HEK293 (cell line): ENCODE data around the gene RFC1.

Experiments
- CTCF ChIA-PET: fragments of 350-600 bp; formaldehyde crosslinking; extraction: SDS; loops from one replicate; lab custom pipeline; 2021; ENCODE audit warnings: antibody characterized with exemption; lab: Yijun Ruan, JAX
- POLR2A ChIA-PET: fragments of 300-600 bp; formaldehyde crosslinking; extraction: SDS; loops from one replicate; lab custom pipeline; 2020; ENCODE audit warnings: antibody characterized with exemption, inconsistent platforms; lab: Yijun Ruan, JAX
- H3K27ac ChIP-seq: fragments of 200-500 bp; sonication (Bioruptor generic); 2 replicates; pipeline ENCODE4 v1.5.1; 2014; ENCODE audit warnings: low read depth, low read length, control low read depth, inconsistent platforms; ENCODE audit errors: extremely low read depth
- H3K36me3 ChIP-seq, 2 experiments: fragments of 200-500 bp in 1 of 2; sonication (Bioruptor generic) in 1 of 2; 1 replicate in 1 of 2; 2 replicates in 1 of 2; pipeline ENCODE4 v1.5.1; 2014 to 2017; ENCODE audit warnings: inconsistent platforms in 2 of 2, low read length in 2 of 2; ENCODE audit not compliant: control insufficient read depth in 2 of 2, insufficient read depth in 1 of 2
- H3K4me1 ChIP-seq: fragments of 200-500 bp; sonication (Bioruptor generic); 2 replicates; pipeline ENCODE4 v1.5.1; 2014; ENCODE audit warnings: mild to moderate bottlenecking, low read length, inconsistent platforms; ENCODE audit not compliant: control insufficient read depth, insufficient read depth
- H3K4me3 ChIP-seq: 2 replicates; pipeline ENCODE4 v1.5.1; 2011; ENCODE audit warnings: low read depth, mild to moderate bottlenecking, control low read depth, low read length, moderate library complexity
- H3K9me3 ChIP-seq: fragments of 200-500 bp; sonication (Bioruptor generic); 2 replicates; pipeline ENCODE4 v1.5.1; 2014; ENCODE audit warnings: low read depth, low read length, inconsistent platforms; ENCODE audit not compliant: control insufficient read depth, insufficient read depth
- GLIS2 ChIP-seq: fragments of 450-650 bp; formaldehyde crosslinking; IDR thresholded peaks from 2 replicates; pipeline ENCODE4 v1.5.1; 2016; ENCODE audit warnings: missing biosample characterization, missing genetic modification characterization
- MYNN ChIP-seq: fragments of 450-650 bp; formaldehyde crosslinking; IDR thresholded peaks from 2 replicates; pipeline ENCODE4 v1.5.1; 2016; ENCODE audit warnings: missing biosample characterization, missing genetic modification characterization, borderline replicate concordance
- OVOL3 ChIP-seq: fragments of 450-650 bp; formaldehyde crosslinking; IDR thresholded peaks from 2 replicates; pipeline ENCODE4 v1.5.1; 2016; ENCODE audit warnings: missing biosample characterization, missing genetic modification characterization
- RBAK ChIP-seq: fragments of 450-650 bp; formaldehyde crosslinking; IDR thresholded peaks from 2 replicates; pipeline ENCODE4 v1.5.1; 2016; ENCODE audit warnings: missing biosample characterization, missing genetic modification characterization
- SP3 ChIP-seq: fragments of 450-650 bp; formaldehyde crosslinking; IDR thresholded peaks from 2 replicates; pipeline ENCODE4 v1.5.1; 2016; ENCODE audit warnings: missing biosample characterization, missing genetic modification characterization
- TRIM28 ChIP-seq: IDR thresholded peaks from 2 replicates; pipeline ENCODE4 v1.6.1; 2011; ENCODE audit warnings: low read length, control low read depth, borderline replicate concordance
- ZEB2 ChIP-seq: fragments of 450-650 bp; formaldehyde crosslinking; IDR thresholded peaks from 2 replicates; pipeline ENCODE4 v1.5.1; 2016; ENCODE audit warnings: missing biosample characterization, missing genetic modification characterization
- ZNF10 ChIP-seq: fragments of 450-650 bp; formaldehyde crosslinking; IDR thresholded peaks from 2 replicates; pipeline ENCODE4 v1.5.1; 2017; ENCODE audit warnings: missing biosample characterization, missing genetic modification characterization
- ZNF112 ChIP-seq: fragments of 450-650 bp; formaldehyde crosslinking; IDR thresholded peaks from 2 replicates; pipeline ENCODE4 v1.5.0; 2017; ENCODE audit warnings: missing biosample characterization, missing genetic modification characterization
- ZNF121 ChIP-seq: fragments of 450-650 bp; formaldehyde crosslinking; IDR thresholded peaks from 2 replicates; pipeline ENCODE4 v1.5.1; 2016; ENCODE audit warnings: missing biosample characterization, missing genetic modification characterization
- ZNF174 ChIP-seq: fragments of 450-650 bp; formaldehyde crosslinking; IDR thresholded peaks from 2 replicates; pipeline ENCODE4 v1.5.0; 2017; ENCODE audit warnings: missing biosample characterization, mild to moderate bottlenecking, missing genetic modification characterization
- ZNF184 ChIP-seq: fragments of 450-650 bp; IDR thresholded peaks from 2 replicates; pipeline ENCODE4 v1.5.1; 2018; ENCODE audit warnings: missing biosample characterization, mild to moderate bottlenecking, missing genetic modification characterization
- ZNF202 ChIP-seq: fragments of 450-650 bp; formaldehyde crosslinking; IDR thresholded peaks from 2 replicates; pipeline ENCODE4 v1.5.1; 2016; ENCODE audit warnings: missing biosample characterization, missing genetic modification characterization, borderline replicate concordance
- ZNF214 ChIP-seq: fragments of 450-650 bp; formaldehyde crosslinking; IDR thresholded peaks from 2 replicates; pipeline ENCODE4 v1.5.1; 2017; ENCODE audit warnings: missing biosample characterization, mild to moderate bottlenecking, missing genetic modification characterization, borderline replicate concordance
- ZNF26 ChIP-seq: fragments of 450-650 bp; formaldehyde crosslinking; IDR thresholded peaks from 2 replicates; pipeline ENCODE4 v1.5.1; 2016; ENCODE audit warnings: missing biosample characterization, missing genetic modification characterization
- ZNF274 ChIP-seq, 2 experiments: fragments of 200-500 bp in 1 of 2; fragments of 450-650 bp in 1 of 2; sonication (Bioruptor generic) in 1 of 2; formaldehyde crosslinking in 1 of 2; IDR thresholded peaks; 2 replicates each; pipeline versions ENCODE4 v1.5.1 to v1.6.1; 2014 to 2016; ENCODE audit warnings: borderline replicate concordance in 1 of 2, inconsistent platforms in 1 of 2, low read length in 1 of 2, missing biosample characterization in 1 of 2, missing genetic modification characterization in 1 of 2
- ZNF394 ChIP-seq: fragments of 450-650 bp; formaldehyde crosslinking; IDR thresholded peaks from 2 replicates; pipeline ENCODE4 v1.5.1; 2016; ENCODE audit warnings: missing biosample characterization, missing genetic modification characterization, mild to moderate bottlenecking, moderate library complexity, borderline replicate concordance
- ZNF404 ChIP-seq: fragments of 450-650 bp; formaldehyde crosslinking; IDR thresholded peaks from 2 replicates; pipeline ENCODE4 v1.5.1; 2017; ENCODE audit warnings: missing biosample characterization, missing genetic modification characterization
- ZNF433 ChIP-seq: fragments of 450-650 bp; formaldehyde crosslinking; IDR thresholded peaks from 2 replicates; pipeline ENCODE4 v1.5.1; 2016; ENCODE audit warnings: missing biosample characterization, missing genetic modification characterization, low read depth
- ZNF571 ChIP-seq: fragments of 450-650 bp; formaldehyde crosslinking; IDR thresholded peaks from 2 replicates; pipeline ENCODE4 v1.5.0; 2017; ENCODE audit warnings: missing biosample characterization, missing genetic modification characterization
- ZNF639 ChIP-seq: fragments of 450-650 bp; formaldehyde crosslinking; IDR thresholded peaks from 2 replicates; pipeline ENCODE4 v1.5.1; 2016; ENCODE audit warnings: missing biosample characterization, missing genetic modification characterization
- ZNF830 ChIP-seq: fragments of 450-650 bp; IDR thresholded peaks from 2 replicates; pipeline ENCODE4 v1.5.0; 2018; ENCODE audit warnings: missing biosample characterization, missing genetic modification characterization, low read depth, mild to moderate bottlenecking, moderate library complexity
- ZSCAN23 ChIP-seq: fragments of 450-650 bp; formaldehyde crosslinking; IDR thresholded peaks from 2 replicates; pipeline ENCODE4 v1.5.1; 2016; ENCODE audit warnings: missing biosample characterization, missing genetic modification characterization
- ZSCAN5A ChIP-seq: fragments of 450-650 bp; formaldehyde crosslinking; IDR thresholded peaks from 2 replicates; pipeline ENCODE4 v1.5.1; 2016; ENCODE audit warnings: missing biosample characterization, missing genetic modification characterization
- TF ChIP-seq, protein P1 (sequence below): fragments of 450-650 bp; formaldehyde crosslinking; IDR thresholded peaks from 2 replicates; pipeline ENCODE4 v1.5.1; 2016; ENCODE audit warnings: missing biosample characterization, missing genetic modification characterization

The RFC1 gene

DNA sequence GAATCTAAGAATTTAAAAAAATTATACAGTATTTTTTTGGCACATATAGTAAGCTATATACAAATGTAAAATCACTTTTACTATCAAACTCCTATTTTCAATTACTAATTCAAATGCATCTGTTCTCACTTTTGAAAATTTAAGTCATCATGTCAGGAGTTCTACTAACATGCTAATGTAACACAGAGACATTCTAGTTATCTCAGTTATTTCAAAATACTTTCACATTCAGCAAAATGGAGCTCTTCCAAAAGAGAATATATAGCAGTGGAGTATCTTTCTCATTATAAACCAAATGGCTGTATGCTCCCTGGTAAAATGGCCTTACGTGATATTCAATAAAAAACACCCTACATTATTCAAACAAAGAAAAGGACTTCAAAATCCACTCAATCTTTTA lies 42.3 kb downstream of the RFC1 start:
- TF ChIP-seq ZNF10 (tag by site-specific recombination) = no peak
- TF ChIP-seq ZNF433 (tag by site-specific recombination) = no peak
- no peak for TF ChIP-seq ZNF121 (tag by site-specific recombination)
- no peak for TF ChIP-seq RBAK (tag by site-specific recombination)
- TF ChIP-seq ZNF274 (IDR thresholded peaks at IDR 0.05; ENCODE audit: low read length) = no peak
- TF ChIP-seq ZNF274 (tag by site-specific recombination; IDR thresholded peaks at IDR 0.05; ENCODE audit: borderline replicate concordance) = no peak
- no peak for TF ChIP-seq SP3 (tag by site-specific recombination)
- no peak for TF ChIP-seq ZNF830 (tag by site-specific recombination)
- TF ChIP-seq ZNF202 = no peak
- TF ChIP-seq ZNF639 (tag by site-specific recombination) = no peak
- TF ChIP-seq ZEB2 (tag by site-specific recombination) = no peak
- TF ChIP-seq ZNF184 (tag by site-specific recombination) = no peak
- TF ChIP-seq TRIM28 = no peak
- TF ChIP-seq ZSCAN23 (tag by site-specific recombination) = no peak
- no peak for TF ChIP-seq ZNF571 (tag by site-specific recombination)
- no peak for TF ChIP-seq ZNF112 (tag by site-specific recombination)
- no peak for TF ChIP-seq ZNF214 (tag by site-specific recombination)
- TF ChIP-seq, protein P1, sequence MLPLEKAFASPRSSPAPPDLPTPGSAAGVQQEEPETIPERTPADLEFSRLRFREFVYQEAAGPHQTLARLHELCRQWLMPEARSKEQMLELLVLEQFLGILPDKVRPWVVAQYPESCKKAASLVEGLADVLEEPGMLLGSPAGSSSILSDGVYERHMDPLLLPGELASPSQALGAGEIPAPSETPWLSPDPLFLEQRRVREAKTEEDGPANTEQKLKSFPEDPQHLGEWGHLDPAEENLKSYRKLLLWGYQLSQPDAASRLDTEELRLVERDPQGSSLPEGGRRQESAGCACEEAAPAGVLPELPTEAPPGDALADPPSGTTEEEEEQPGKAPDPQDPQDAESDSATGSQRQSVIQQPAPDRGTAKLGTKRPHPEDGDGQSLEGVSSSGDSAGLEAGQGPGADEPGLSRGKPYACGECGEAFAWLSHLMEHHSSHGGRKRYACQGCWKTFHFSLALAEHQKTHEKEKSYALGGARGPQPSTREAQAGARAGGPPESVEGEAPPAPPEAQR (tag by site-specific recombination) = no peak
- TF ChIP-seq ZSCAN5A (tag by site-specific recombination) = no peak
- TF ChIP-seq ZNF394 (tag by site-specific recombination) = no peak
- TF ChIP-seq MYNN (tag by site-specific recombination) = no peak
- Histone ChIP-seq H3K9me3 (no peaks in the 10 kb centered on the region), H3K4me1 (no peaks in the 10 kb centered on the region), H3K27ac (no peak overlapping the region), H3K36me3 (peaks cover 0 to 75% of the 10 kb centered on the region in 2 experiments; a peak in 2 of 3 replicates), H3K4me3 (no peak overlapping the region)
- ChIA-PET CTCF (no interaction called here), POLR2A (no interaction called here)

DNA sequence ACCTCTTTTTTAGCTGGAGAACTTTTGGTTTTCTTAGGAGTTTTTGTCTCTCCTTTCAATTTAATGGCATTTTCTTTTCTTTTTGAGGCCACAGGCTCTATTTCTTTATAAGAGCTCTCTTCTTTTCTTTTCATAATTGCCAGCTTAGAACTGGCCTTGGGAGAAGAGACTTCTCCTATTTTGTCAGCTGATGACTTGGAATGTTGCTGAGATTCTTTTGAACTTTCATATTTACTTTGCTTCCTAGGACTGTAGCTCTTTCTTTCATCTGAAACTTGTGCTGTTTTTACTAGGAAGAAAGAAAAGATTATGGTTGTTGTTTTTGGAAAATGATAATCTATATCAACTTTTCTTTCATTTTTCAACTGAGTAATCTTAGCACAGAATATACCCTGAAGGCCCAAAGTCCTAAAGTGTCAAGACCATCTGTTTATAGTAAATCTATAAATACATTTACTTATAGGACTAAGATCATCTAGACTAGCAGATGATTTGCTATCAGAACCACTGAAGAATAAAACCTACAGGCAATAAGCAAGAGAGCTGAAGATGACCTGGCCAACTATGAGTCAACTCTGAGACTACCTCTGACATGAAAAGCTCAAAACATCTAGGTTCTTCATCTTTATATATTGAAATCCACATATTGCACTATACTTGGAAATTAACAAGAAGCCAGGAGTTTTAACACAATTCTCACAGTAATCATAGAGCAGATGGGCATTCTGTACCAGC lies 45.6 kb downstream of the RFC1 start:
- peaks cover 0 to 78% of the 10 kb centered on the region in 2 experiments for H3K36me3 ChIP-seq
- ChIA-PET CTCF (interaction anchor here (0.6 kb wide), 1 partner anchor 1220 kb away, joined by 3 read pairs; no protein-coding TSS in a partner anchor), POLR2A (no interaction called here)
- H3K9me3 ChIP-seq = no peaks in the 10 kb centered on the region
- no peaks in the 10 kb centered on the region for H3K4me1 ChIP-seq
- H3K4me3 ChIP-seq = no peak overlapping the region
- TF ChIP-seq ZNF26 (tag by site-specific recombination) (no peak), OVOL3 (tag by site-specific recombination) (no peak), ZNF404 (no peak), ZNF174 (tag by site-specific recombination) (no peak), GLIS2 (tag by site-specific recombination) (no peak)
- H3K27ac ChIP-seq = no peak overlapping the region
